Loucy (cell line): ENCODE data around the gene CCNJL.

Experiments used
- H2AFZ ChIP-seq: fragments of 200-600 bp; sonication (generic); 2 replicates; pipeline ENCODE4 v1.6.0; 2016; ENCODE audit warnings: antibody characterized with exemption, mild to moderate bottlenecking, low read length, moderate library complexity
- H3F3A ChIP-seq: fragments of 200-600 bp; 2 replicates; pipeline ENCODE4 v1.6.0; 2016; ENCODE audit warnings: antibody characterized with exemption, low read depth, mild to moderate bottlenecking
- H3K27me3 ChIP-seq: fragments of 200-600 bp; sonication (generic); 2 replicates; pipeline ENCODE4 v1.6.1; 2014; ENCODE audit warnings: low read length, mild to moderate bottlenecking; ENCODE audit not compliant: insufficient read depth, poor library complexity, severe bottlenecking
- H3K36me3 ChIP-seq: fragments of 200-600 bp; sonication (generic); 2 replicates; pipeline ENCODE4 v1.6.1; 2016; ENCODE audit warnings: low read length; ENCODE audit not compliant: insufficient read depth
- H3K4me1 ChIP-seq: fragments of 200-600 bp; sonication (generic); 2 replicates; pipeline ENCODE4 v1.5.1; 2014; ENCODE audit warnings: low read length, mild to moderate bottlenecking; ENCODE audit not compliant: insufficient read depth, poor library complexity, severe bottlenecking
- H3K4me2 ChIP-seq: fragments of 200-600 bp; sonication (generic); 2 replicates; pipeline ENCODE4 v1.6.0; 2014; ENCODE audit warnings: antibody characterized with exemption, low read length, low read depth, mild to moderate bottlenecking; ENCODE audit not compliant: poor library complexity, severe bottlenecking
- H3K4me3 ChIP-seq: fragments of 200-600 bp; sonication (generic); 2 replicates; pipeline ENCODE4 v1.5.1; 2014; ENCODE audit warnings: low read length, mild to moderate bottlenecking, mixed read lengths; ENCODE audit not compliant: poor library complexity, severe bottlenecking
- H3K79me2 ChIP-seq: fragments of 200-600 bp; sonication (generic); 2 replicates; pipeline ENCODE4 v1.6.1; 2014; ENCODE audit warnings: low read length; ENCODE audit not compliant: insufficient read depth
- H3K9ac ChIP-seq: fragments of 200-600 bp; sonication (generic); 2 replicates; pipeline ENCODE4 v1.6.0; 2014; ENCODE audit warnings: mild to moderate bottlenecking, low read depth, low read length, moderate library complexity; ENCODE audit not compliant: poor library complexity, severe bottlenecking
- H3K9me2 ChIP-seq: fragments of 200-600 bp; sonication (generic); replicated peaks from 2 replicates; pipeline ENCODE4 v1.6.1; 2016; ENCODE audit warnings: low read depth, low read length, mixed read lengths
- H3K9me3 ChIP-seq: fragments of 200-600 bp; sonication (generic); 2 replicates; pipeline ENCODE4 v1.6.1; 2014; ENCODE audit warnings: mild to moderate bottlenecking, antibody characterized with exemption, low read length, low read depth; ENCODE audit not compliant: insufficient read depth
- H4K20me1 ChIP-seq: fragments of 200-600 bp; sonication (generic); 2 replicates; pipeline ENCODE4 v1.6.0; 2014; ENCODE audit warnings: antibody characterized with exemption, low read length, mild to moderate bottlenecking; ENCODE audit not compliant: insufficient read depth, poor library complexity, severe bottlenecking
- CTCF ChIP-seq: fragments of 200-600 bp; sonication (generic); conservative IDR thresholded peaks from 2 replicates; pipeline ENCODE4 v1.5.1; 2014; ENCODE audit warnings: mild to moderate bottlenecking, antibody characterized with exemption, low read length
- EZH2phosphoT487 ChIP-seq: fragments of 200-600 bp; IDR thresholded peaks from 2 replicates; pipeline ENCODE4 v1.6.1; 2018; ENCODE audit warnings: antibody characterized with exemption, mild to moderate bottlenecking, moderate library complexity, borderline replicate concordance

The CCNJL gene

GRCh38 chr5:160262151-160263074 is 50.0 kb downstream of the CCNJL start:
- peaks cover 13% of the 10 kb centered on the region for H3F3A ChIP-seq
- H4K20me1 ChIP-seq, result no peaks in the 10 kb centered on the region
- peak overlapping the region; percentile 73 for H3K4me3 ChIP-seq
- H3K27me3 ChIP-seq, result no peaks in the 10 kb centered on the region
- H3K79me2 ChIP-seq, result peaks cover 28% of the 10 kb centered on the region
- 0 out of 2 replicates have a peak, but pooled peaks cover 6% of the 10 kb centered on the region for H3K36me3 ChIP-seq
- H3K9me3 ChIP-seq, result no peaks in the 10 kb centered on the region
- H3K4me2 ChIP-seq, result peak overlapping the region; percentile 93
- peaks cover 58% of the 10 kb centered on the region for H3K4me1 ChIP-seq
- peak overlapping the region; percentile 96 for H3K9ac ChIP-seq
- TF ChIP-seq EZH2phosphoT487, result no peak
- H2AFZ ChIP-seq, result no peak overlapping the region
- no peaks in the 10 kb centered on the region for H3K9me2 ChIP-seq

- no peaks in the 10 kb centered on the region for H3K9me3 ChIP-seq
- peaks cover 13% of the 10 kb centered on the region for H3F3A ChIP-seq
- H3K79me2 ChIP-seq, result peaks cover 28% of the 10 kb centered on the region
- H3K27me3 ChIP-seq, result no peaks in the 10 kb centered on the region
- H2AFZ ChIP-seq, result no peak overlapping the region
- H4K20me1 ChIP-seq, result no peaks in the 10 kb centered on the region
- TF ChIP-seq EZH2phosphoT487 (no peak), CTCF (no peak)
- no peaks in the 10 kb centered on the region for H3K9me2 ChIP-seq
- peaks cover 9% of the 10 kb centered on the region; the same call in 1 of the 2 replicates for H3K36me3 ChIP-seq
- peaks cover 58% of the 10 kb centered on the region for H3K4me1 ChIP-seq
- H3K4me3 ChIP-seq, result peak overlapping the region; percentile 73
- peak overlapping the region; percentile 96 for H3K9ac ChIP-seq
- H3K4me2 ChIP-seq, result peak overlapping the region; percentile 93
Measured at GRCh38 chr5:160260881-160261815, 51.2 kb downstream of the CCNJL start.

- no peaks in the 10 kb centered on the region for H3K9me2 ChIP-seq
- H3K4me2 ChIP-seq, result peak overlapping the region; percentile 93
- H2AFZ ChIP-seq, result no peak overlapping the region
- no peaks in the 10 kb centered on the region for H3K27me3 ChIP-seq
- H3K79me2 ChIP-seq, result peaks cover 24% of the 10 kb centered on the region
- no peaks in the 10 kb centered on the region for H4K20me1 ChIP-seq
- peak overlapping the region; percentile 73 for H3K4me3 ChIP-seq
- no peak for TF ChIP-seq CTCF
- TF ChIP-seq EZH2phosphoT487, result no peak
- H3K9me3 ChIP-seq, result no peaks in the 10 kb centered on the region
- peak overlapping the region; percentile 96 for H3K9ac ChIP-seq
- H3K4me1 ChIP-seq, result peaks cover 58% of the 10 kb centered on the region
- H3K36me3 ChIP-seq, result peaks cover 18% of the 10 kb centered on the region; the same call in 1 of the 2 replicates
- peaks cover 13% of the 10 kb centered on the region for H3F3A ChIP-seq
Measured at GRCh38 chr5:160260006-160260775, 52.2 kb downstream of the CCNJL start.
